Esophagus (tissue), 2 donors: Measurements from ENCODE around the gene SYNDIG1L. TPM values are rescaled to one million over a fixed set of nuclear protein-coding genes. Genes with fewer than 3 reads are reported as not detected.
"Not testable (repeated sequence)": the region's sequence is repeated elsewhere in the genome, so short reads cannot be mapped to it uniquely, and the experiment has no call there.

Experiments used
- H3K27ac ChIP-seq, 2 donors: one replicate each; pipeline ENCODE4 v1.5.1; 2013; ENCODE audit warnings: low read depth in 2 of 2, mild to moderate bottlenecking in 2 of 2, inconsistent platforms in 1 of 2, low read length in 1 of 2, moderate library complexity in 1 of 2
- H3K27me3 ChIP-seq, 2 donors: one replicate each; pipeline ENCODE4 v1.6.1; 2013; ENCODE audit warnings: low read length in 2 of 2, control low read depth in 1 of 2, mild to moderate bottlenecking in 1 of 2; ENCODE audit not compliant: insufficient read depth in 2 of 2, control insufficient read depth in 1 of 2
- H3K36me3 ChIP-seq, 2 donors: one replicate each; pipeline ENCODE4 v1.6.1; 2013; ENCODE audit warnings: low read length in 1 of 2; ENCODE audit not compliant: control insufficient read depth in 2 of 2, insufficient read depth in 2 of 2
- H3K4me1 ChIP-seq, 2 donors: one replicate each; pipeline ENCODE4 v1.6.1; 2013; ENCODE audit warnings: low read length in 1 of 2; ENCODE audit not compliant: control insufficient read depth in 2 of 2, insufficient read depth in 2 of 2
- H3K4me3 ChIP-seq, 2 donors: one replicate each; pipeline ENCODE4 v1.5.1; 2013; ENCODE audit warnings: low read length in 2 of 2, mild to moderate bottlenecking in 2 of 2, low read depth in 1 of 2, moderate library complexity in 1 of 2
- H3K9me3 ChIP-seq, 2 donors: one replicate each; pipeline ENCODE4 v1.6.1; 2013; ENCODE audit warnings: mild to moderate bottlenecking in 2 of 2, low read depth in 1 of 2, low read length in 1 of 2, moderate library complexity in 1 of 2; ENCODE audit not compliant: control insufficient read depth in 2 of 2, insufficient read depth in 1 of 2
- WGBS, 2 donors: extraction: QIAGEN DNeasy Blood & Tissue Kit; methylation state at CpG; one replicate each; pipeline ENCODE4 v1.1.7; 2013; 5-methylcytosine and 5-hydroxymethylcytosine counted together
- polyA plus RNA-seq, 2 donors: library from polyadenylated mRNA; stranded (reverse); fragments of 200-250 nt; gene quantifications; one replicate each; pipeline ENCODE4 v1.2.3, GENCODE V29; 2013
- donor health status: healthy with polysubstance abuse.
- donor health status: Bipolar disorder and iron deficiency.

SYNDIG1L gene
- polyA plus RNA-seq, 2 donors, result 0.02 to 0.04 TPM

DNA sequence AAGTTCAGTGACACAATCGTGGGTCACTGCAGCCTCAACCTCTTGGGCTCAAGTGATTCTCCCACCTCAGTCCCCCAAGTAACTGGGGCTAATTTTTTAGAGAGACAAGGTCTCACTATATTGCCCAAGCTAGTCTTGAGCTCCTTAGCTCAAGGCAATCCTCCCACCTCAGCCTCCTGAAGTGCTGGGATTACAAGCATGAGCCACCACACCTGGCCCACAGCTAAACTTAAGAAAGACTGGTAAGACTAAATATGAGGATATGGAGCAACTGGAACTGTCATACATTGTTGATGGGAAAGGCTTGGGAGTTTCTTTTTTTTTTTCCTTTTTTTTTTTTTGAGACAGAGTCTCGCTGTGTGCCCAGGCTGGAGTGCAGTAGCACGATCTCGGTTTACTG lies 43.8 kb downstream of the SYNDIG1L start:
- WGBS, 2 donors, result 88 to 89% methylated on average over 4 of the region's 4 CpGs

DNA sequence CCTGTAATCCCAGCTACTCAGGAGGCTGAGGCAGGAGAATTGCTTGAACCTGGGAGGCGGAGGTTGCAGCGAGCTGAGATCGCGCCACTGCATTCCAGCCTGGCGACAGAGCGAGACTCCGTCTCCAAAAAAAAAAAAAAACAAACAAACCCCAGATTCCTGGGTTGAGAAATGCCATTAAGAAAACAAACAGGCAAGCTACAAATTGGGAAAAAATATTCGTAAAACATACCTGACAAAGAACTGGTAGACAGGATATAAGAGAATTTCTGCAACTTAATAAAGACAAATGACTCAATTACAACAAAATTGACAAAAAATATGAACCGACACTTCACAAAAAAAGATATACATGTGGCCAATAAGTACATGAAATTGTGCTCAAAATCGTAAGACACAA lies 44.4 kb downstream of the SYNDIG1L start:
- not testable (repeated sequence) for H3K27me3 ChIP-seq, H3K4me1 ChIP-seq, H3K36me3 ChIP-seq, H3K27ac ChIP-seq, H3K4me3 ChIP-seq, H3K9me3 ChIP-seq
- 75 to 85% methylated on average over 10 of the region's 10 CpGs for WGBS, 2 donors

More for the DNA sequence above, 43.8 kb downstream of the SYNDIG1L start:
- Histone ChIP-seq H3K4me1 (no peaks in the 10 kb centered on the region), H3K27me3 (no peaks in the 10 kb centered on the region), H3K36me3 (no peaks in the 10 kb centered on the region), H3K27ac (no peak overlapping the region), H3K9me3 (no peaks in the 10 kb centered on the region), H3K4me3 (no peak overlapping the region)

- Histone ChIP-seq H3K27me3 (no peaks in the 10 kb centered on the region), H3K9me3 (no peaks in the 10 kb centered on the region), H3K4me1 (no peaks in the 10 kb centered on the region), H3K4me3 (no peak overlapping the region), H3K27ac (no peak overlapping the region), H3K36me3 (no peaks in the 10 kb centered on the region)
- 90 to 91% methylated on average over 13 of the region's 13 CpGs for WGBS, 2 donors
Observed at GRCh38 chr14:74380845-74381244, 45.2 kb downstream of the SYNDIG1L start.

GRCh38 chr14:74380172-74380571 lies 45.8 kb downstream of the SYNDIG1L start:
- Histone ChIP-seq H3K27me3 (no peaks in the 10 kb centered on the region), H3K4me1 (no peaks in the 10 kb centered on the region), H3K36me3 (no peaks in the 10 kb centered on the region), H3K4me3 (no peak overlapping the region), H3K9me3 (no peaks in the 10 kb centered on the region), H3K27ac (no peak overlapping the region)
- WGBS, 2 donors, result 83% methylated on average over 9 of the region's 9 CpGs

DNA sequence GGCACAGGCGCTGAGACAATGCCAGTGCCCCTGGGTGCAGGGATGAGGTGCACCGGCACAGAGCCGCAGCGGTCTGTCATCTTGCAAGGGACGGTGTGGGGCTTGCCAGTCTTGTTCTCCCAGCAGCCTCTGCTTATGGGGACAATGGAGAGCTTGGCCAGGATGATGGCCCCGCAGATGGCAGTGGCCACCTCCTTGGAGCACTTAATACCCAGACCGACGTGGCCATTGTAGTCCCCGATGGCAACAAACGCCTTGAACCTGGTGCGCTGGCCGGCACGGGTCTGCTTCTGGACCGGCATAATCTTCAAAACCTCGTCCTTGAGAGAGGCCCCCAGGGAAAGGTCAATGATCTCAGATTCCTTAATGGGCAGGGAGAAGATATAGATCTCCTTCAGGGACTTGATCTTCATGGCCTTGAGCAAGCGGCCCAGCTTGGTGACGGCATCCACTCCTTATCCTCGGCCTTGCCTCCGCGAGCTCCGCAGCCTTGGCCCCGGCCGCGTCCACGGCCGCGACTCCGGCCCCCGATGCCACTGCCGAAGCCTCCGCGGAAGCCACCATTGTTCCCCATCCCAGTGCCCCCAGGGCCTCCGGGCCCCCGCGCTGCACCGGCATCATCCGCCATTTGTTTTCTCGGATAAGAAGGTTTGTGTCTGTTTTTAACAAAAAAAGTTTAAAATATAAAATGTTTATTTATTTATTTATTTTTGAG lies 47.9 kb downstream of the SYNDIG1L start:
- no peak overlapping the region for H3K4me3 ChIP-seq
- H3K9me3 ChIP-seq, result no peaks in the 10 kb centered on the region
- no peaks in the 10 kb centered on the region for H3K4me1 ChIP-seq
- H3K27me3 ChIP-seq, result no peaks in the 10 kb centered on the region
- 95% methylated on average over 38 of the region's 38 CpGs for WGBS, 2 donors
- H3K36me3 ChIP-seq, result no peaks in the 10 kb centered on the region
- no peak overlapping the region for H3K27ac ChIP-seq

DNA sequence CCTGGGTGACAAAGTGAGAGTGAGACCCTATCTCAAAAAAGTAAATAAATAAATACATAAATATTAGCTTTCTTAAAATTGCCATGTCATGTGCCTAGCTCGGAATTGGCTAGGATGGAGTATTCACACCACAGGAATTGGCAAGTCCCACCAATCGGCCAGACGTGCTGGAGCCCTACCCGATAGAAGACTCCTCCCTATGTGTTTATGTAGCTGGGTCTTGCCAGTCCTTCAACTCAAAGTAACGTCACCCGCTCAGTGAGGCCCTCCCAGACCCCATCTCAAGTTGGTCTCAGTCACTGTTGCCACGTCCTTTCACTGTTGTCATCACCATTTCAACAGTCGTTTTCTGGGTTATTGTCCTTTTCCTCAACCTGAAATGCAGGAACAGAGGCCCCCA lies 57.6 kb downstream of the SYNDIG1L start:
- WGBS, 2 donors, result 79 to 80% methylated on average over 8 of the region's 8 CpGs
- Histone ChIP-seq H3K36me3 (no peaks in the 10 kb centered on the region), H3K27me3 (no peaks in the 10 kb centered on the region), H3K9me3 (no peaks in the 10 kb centered on the region), H3K27ac (no peak overlapping the region), H3K4me3 (no peak overlapping the region), H3K4me1 (no peaks in the 10 kb centered on the region)

DNA sequence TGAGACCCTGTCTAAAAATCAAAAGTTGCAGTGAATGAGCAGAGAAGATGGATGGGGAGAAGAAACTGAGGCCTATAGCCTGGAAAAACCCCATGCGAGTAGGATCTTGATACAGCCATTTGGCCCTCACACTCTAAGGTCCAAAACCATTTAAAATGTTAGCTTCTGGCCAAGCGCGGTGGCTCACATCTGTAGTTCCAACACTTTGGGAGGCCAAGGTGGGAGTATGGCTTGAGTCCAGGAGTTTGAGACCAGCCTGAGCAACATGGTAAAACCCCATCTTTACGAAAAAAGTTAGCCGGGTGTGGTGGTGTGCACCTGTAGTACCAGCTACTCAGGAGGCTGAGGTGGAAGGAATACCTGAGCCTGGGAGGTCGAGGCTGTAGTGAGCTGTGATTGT lies 58.0 kb downstream of the SYNDIG1L start:
- Histone ChIP-seq H3K9me3 (no peaks in the 10 kb centered on the region), H3K27me3 (no peaks in the 10 kb centered on the region), H3K27ac (no peak overlapping the region), H3K4me1 (no peaks in the 10 kb centered on the region), H3K36me3 (no peaks in the 10 kb centered on the region), H3K4me3 (no peak overlapping the region)
- 89 to 91% methylated on average over 6 of the region's 6 CpGs for WGBS, 2 donors

DNA sequence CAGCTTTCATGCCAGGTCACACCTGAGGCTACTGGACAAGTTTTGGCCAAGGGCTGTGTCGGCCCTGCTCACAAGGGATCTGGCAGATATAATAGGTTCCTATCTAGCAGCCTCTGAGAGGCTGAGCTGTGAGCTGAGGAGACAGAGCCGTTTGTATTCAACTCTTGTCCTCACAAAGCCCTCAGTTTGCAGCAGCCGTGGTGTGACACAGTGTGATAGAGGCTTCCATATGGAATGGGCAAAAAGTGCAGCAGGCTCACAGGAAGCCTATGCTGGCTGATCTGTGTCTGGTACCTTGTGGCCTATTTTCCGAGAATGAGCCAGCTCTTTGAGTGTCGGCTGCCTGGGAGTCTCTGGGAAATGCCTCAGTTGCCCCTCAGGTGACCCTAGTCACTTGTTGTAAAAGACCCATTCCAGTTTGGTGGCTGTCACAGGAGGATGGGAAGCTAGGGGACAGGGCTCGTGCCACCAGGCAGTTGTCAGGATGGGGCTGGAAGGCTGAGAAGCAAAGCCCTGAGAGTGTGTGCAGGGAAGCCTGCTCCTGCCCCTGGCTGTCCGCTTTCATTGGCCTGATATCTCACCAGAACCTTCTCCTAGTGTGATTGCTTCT lies 61.6 kb downstream of the SYNDIG1L start:
- 75 to 79% methylated on average over 7 of the region's 7 CpGs for WGBS, 2 donors
- Histone ChIP-seq H3K36me3 (no peaks in the 10 kb centered on the region), H3K4me1 (no peaks in the 10 kb centered on the region), H3K4me3 (no peak overlapping the region), H3K27ac (no peak overlapping the region), H3K9me3 (no peaks in the 10 kb centered on the region), H3K27me3 (no peaks in the 10 kb centered on the region)

GRCh38 chr14:74362361-74362915 lies 63.6 kb downstream of the SYNDIG1L start:
- WGBS, 2 donors, result 23 to 26% methylated on average over 12 of the region's 12 CpGs
- H3K27ac ChIP-seq, result no peak overlapping the region
- no peak overlapping the region for H3K4me3 ChIP-seq
- no peaks in the 10 kb centered on the region for H3K27me3 ChIP-seq
- H3K4me1 ChIP-seq, result no peaks in the 10 kb centered on the region
- no peaks in the 10 kb centered on the region for H3K9me3 ChIP-seq
- no peaks in the 10 kb centered on the region for H3K36me3 ChIP-seq

- 45 to 48% methylated on average over 3 of the region's 3 CpGs for WGBS, 2 donors
- Histone ChIP-seq H3K36me3 (no peaks in the 10 kb centered on the region), H3K27me3 (no peaks in the 10 kb centered on the region), H3K27ac (no peak overlapping the region), H3K4me1 (no peaks in the 10 kb centered on the region), H3K9me3 (no peaks in the 10 kb centered on the region), H3K4me3 (no peak overlapping the region)
Observed at GRCh38 chr14:74360163-74360562, 65.8 kb downstream of the SYNDIG1L start.
